ENCODE results near the gene JAM2.

Gene JAM2

GRCh38 chr21:25717491-25718147 lies 78.6 kb downstream of the JAM2 start:
- no peak for DNase-seq (ENCODE audit: low spot score)

- DNase-seq (ENCODE audit: low spot score) = no peak
Observed at GRCh38 chr21:25721987-25722386, 82.9 kb downstream of the JAM2 start.

- no peak for DNase-seq (ENCODE audit: low spot score)
Observed at GRCh38 chr21:25722631-25723030, 83.6 kb downstream of the JAM2 start.

- DNase-seq (ENCODE audit: low spot score) = no peak
Observed at GRCh38 chr21:25732091-25732760, 93.2 kb downstream of the JAM2 start.

- no peak for DNase-seq (ENCODE audit: low spot score)
Observed at GRCh38 chr21:25733859-25734653, 95.0 kb downstream of the JAM2 start.

- no peak for DNase-seq (ENCODE audit: low spot score)
Observed at GRCh38 chr21:25734654-25734903, 95.5 kb downstream of the JAM2 start.

GRCh38 chr21:25734904-25735645 lies 96.0 kb downstream of the JAM2 start, which contains the start of the genes ATP5PF and GABPA:
ATP5PF (minus strand) TSS chr21:25734904; CDS start chr21:25729794, 5,110 bp downstream.
GABPA (plus strand) TSS chr21:25734972; CDS start chr21:25741599, 6,627 bp downstream.
- DNase-seq (ENCODE audit: low spot score) = peak; percentile 95

GRCh38 chr21:25735646-25736597 lies 96.9 kb downstream of the JAM2 start:
- DNase-seq (ENCODE audit: low spot score) = peak; percentile 91

- DNase-seq (ENCODE audit: low spot score) = no peak
Observed at GRCh38 chr21:25737421-25737820, 98.4 kb downstream of the JAM2 start.

GRCh38 chr21:25742900-25743299 lies 103.8 kb downstream of the JAM2 start:
- no peak for DNase-seq (ENCODE audit: low spot score)

- DNase-seq (ENCODE audit: low spot score) = no peak
Observed at GRCh38 chr21:25744854-25745253, 105.8 kb downstream of the JAM2 start.

GRCh38 chr21:25750085-25750484 lies 111.0 kb downstream of the JAM2 start:
- DNase-seq (ENCODE audit: low spot score) = no peak

- DNase-seq (ENCODE audit: low spot score) = no peak
Observed at GRCh38 chr21:25752416-25752815, 113.4 kb downstream of the JAM2 start.

- no peak for DNase-seq (ENCODE audit: low spot score)
Observed at GRCh38 chr21:25756190-25756932, 117.3 kb downstream of the JAM2 start.

- no peak for DNase-seq (ENCODE audit: low spot score)
Observed at GRCh38 chr21:25757531-25757930, 118.5 kb downstream of the JAM2 start.

- DNase-seq (ENCODE audit: low spot score) = no peak
Observed at GRCh38 chr21:25759573-25759972, 120.5 kb downstream of the JAM2 start.

- no peak for DNase-seq (ENCODE audit: low spot score)
Observed at GRCh38 chr21:25760061-25760460, 121.0 kb downstream of the JAM2 start.

- DNase-seq (ENCODE audit: low spot score) = no peak
Observed at GRCh38 chr21:25760677-25761076, 121.6 kb downstream of the JAM2 start.

- no peak for DNase-seq (ENCODE audit: low spot score)
Observed at GRCh38 chr21:25764065-25764464, 125.0 kb downstream of the JAM2 start.
